HEK293 (cell line): ENCODE data around the gene CYP51A1.
A peak's percentile ranks its signal among the peaks of the same experiment; 100 is the strongest.

Experiments used
- CTCF ChIA-PET: fragments of 350-600 bp; formaldehyde crosslinking; extraction: SDS; loops from one replicate; lab custom pipeline; 2021; ENCODE audit warnings: antibody characterized with exemption; lab: Yijun Ruan, JAX
- POLR2A ChIA-PET: fragments of 300-600 bp; formaldehyde crosslinking; extraction: SDS; loops from one replicate; lab custom pipeline; 2020; ENCODE audit warnings: antibody characterized with exemption, inconsistent platforms; lab: Yijun Ruan, JAX
- H3K27ac ChIP-seq: fragments of 200-500 bp; sonication (Bioruptor generic); 2 replicates; pipeline ENCODE4 v1.5.1; 2014; ENCODE audit warnings: low read depth, low read length, control low read depth, inconsistent platforms; ENCODE audit errors: extremely low read depth
- H3K36me3 ChIP-seq, 2 experiments: fragments of 200-500 bp in 1 of 2; sonication (Bioruptor generic) in 1 of 2; 1 replicate in 1 of 2; 2 replicates in 1 of 2; pipeline ENCODE4 v1.5.1; 2014 to 2017; ENCODE audit warnings: inconsistent platforms in 2 of 2, low read length in 2 of 2; ENCODE audit not compliant: control insufficient read depth in 2 of 2, insufficient read depth in 1 of 2
- H3K4me1 ChIP-seq: fragments of 200-500 bp; sonication (Bioruptor generic); 2 replicates; pipeline ENCODE4 v1.5.1; 2014; ENCODE audit warnings: mild to moderate bottlenecking, low read length, inconsistent platforms; ENCODE audit not compliant: control insufficient read depth, insufficient read depth
- H3K4me3 ChIP-seq: 2 replicates; pipeline ENCODE4 v1.5.1; 2011; ENCODE audit warnings: low read depth, mild to moderate bottlenecking, control low read depth, low read length, moderate library complexity
- H3K9me3 ChIP-seq: fragments of 200-500 bp; sonication (Bioruptor generic); 2 replicates; pipeline ENCODE4 v1.5.1; 2014; ENCODE audit warnings: low read depth, low read length, inconsistent platforms; ENCODE audit not compliant: control insufficient read depth, insufficient read depth
- MYNN ChIP-seq: fragments of 450-650 bp; formaldehyde crosslinking; IDR thresholded peaks from 2 replicates; pipeline ENCODE4 v1.5.1; 2016; ENCODE audit warnings: missing biosample characterization, missing genetic modification characterization, borderline replicate concordance
- OVOL3 ChIP-seq: fragments of 450-650 bp; formaldehyde crosslinking; IDR thresholded peaks from 2 replicates; pipeline ENCODE4 v1.5.1; 2016; ENCODE audit warnings: missing biosample characterization, missing genetic modification characterization
- PBX3 ChIP-seq: sonication (generic); formaldehyde crosslinking; IDR thresholded peaks from 2 replicates; pipeline ENCODE4 v1.8.1; 2022; ENCODE audit warnings: mild to moderate bottlenecking, moderate library complexity, missing genetic modification reagents
- YY2 ChIP-seq: fragments of 450-650 bp; formaldehyde crosslinking; IDR thresholded peaks from 2 replicates; pipeline ENCODE4 v1.5.1; 2016; ENCODE audit warnings: missing biosample characterization, missing genetic modification characterization
- ZFP69B ChIP-seq: fragments of 450-650 bp; formaldehyde crosslinking; IDR thresholded peaks from 2 replicates; pipeline ENCODE4 v1.5.1; 2016; ENCODE audit warnings: missing biosample characterization, missing genetic modification characterization
- ZNF157 ChIP-seq: fragments of 450-650 bp; formaldehyde crosslinking; IDR thresholded peaks from 2 replicates; pipeline ENCODE4 v1.5.1; 2016; ENCODE audit warnings: missing biosample characterization, missing genetic modification characterization
- ZNF16 ChIP-seq: fragments of 450-650 bp; formaldehyde crosslinking; IDR thresholded peaks from 2 replicates; pipeline ENCODE4 v1.5.1; 2016; ENCODE audit warnings: low read depth, missing biosample characterization, missing genetic modification characterization
- ZNF280C ChIP-seq: fragments of 450-650 bp; formaldehyde crosslinking; IDR thresholded peaks from 2 replicates; pipeline ENCODE4 v1.5.1; 2016; ENCODE audit warnings: missing biosample characterization, missing genetic modification characterization
- ZNF391 ChIP-seq: fragments of 450-650 bp; formaldehyde crosslinking; IDR thresholded peaks from 2 replicates; pipeline ENCODE4 v1.5.1; 2016; ENCODE audit warnings: low read depth, missing biosample characterization, missing genetic modification characterization, borderline replicate concordance
- ZNF423 ChIP-seq: fragments of 450-650 bp; formaldehyde crosslinking; IDR thresholded peaks from 2 replicates; pipeline ENCODE4 v1.5.1; 2016; ENCODE audit warnings: missing biosample characterization, missing genetic modification characterization
- ZNF513 ChIP-seq: fragments of 450-650 bp; IDR thresholded peaks from 2 replicates; pipeline ENCODE4 v1.5.1; 2018; ENCODE audit warnings: missing biosample characterization, missing genetic modification characterization
- ZNF529 ChIP-seq: fragments of 450-650 bp; formaldehyde crosslinking; IDR thresholded peaks from 2 replicates; pipeline ENCODE4 v1.5.1; 2017; ENCODE audit warnings: missing genetic modification characterization, missing biosample characterization; ENCODE audit not compliant: insufficient replicate concordance
- ZNF560 ChIP-seq: fragments of 450-650 bp; formaldehyde crosslinking; IDR thresholded peaks from 2 replicates; pipeline ENCODE4 v1.5.1; 2017; ENCODE audit warnings: missing biosample characterization, missing genetic modification characterization, borderline replicate concordance
- ZNF571 ChIP-seq: fragments of 450-650 bp; formaldehyde crosslinking; IDR thresholded peaks from 2 replicates; pipeline ENCODE4 v1.5.0; 2017; ENCODE audit warnings: missing biosample characterization, missing genetic modification characterization
- ZNF610 ChIP-seq: fragments of 450-650 bp; formaldehyde crosslinking; IDR thresholded peaks from 2 replicates; pipeline ENCODE4 v1.5.1; 2016; ENCODE audit warnings: missing biosample characterization, missing genetic modification characterization, borderline replicate concordance
- ZNF791 ChIP-seq: fragments of 450-650 bp; formaldehyde crosslinking; IDR thresholded peaks from 2 replicates; pipeline ENCODE4 v1.5.1; 2016; ENCODE audit warnings: missing biosample characterization, missing genetic modification characterization
- ZXDB ChIP-seq: fragments of 450-650 bp; formaldehyde crosslinking; IDR thresholded peaks from 2 replicates; pipeline ENCODE4 v1.5.1; 2016; ENCODE audit warnings: missing biosample characterization, missing genetic modification characterization
- TF ChIP-seq, protein P1 (sequence below): fragments of 450-650 bp; formaldehyde crosslinking; IDR thresholded peaks from 2 replicates; pipeline ENCODE4 v1.5.1; 2017; ENCODE audit warnings: missing biosample characterization, missing genetic modification characterization
- TF ChIP-seq, protein P2 (sequence below): fragments of 450-650 bp; formaldehyde crosslinking; IDR thresholded peaks from 2 replicates; pipeline ENCODE4 v1.5.0; 2017; ENCODE audit warnings: missing biosample characterization, missing genetic modification characterization, borderline replicate concordance
- TF ChIP-seq, protein P3 (sequence below): fragments of 450-650 bp; formaldehyde crosslinking; IDR thresholded peaks from 2 replicates; pipeline ENCODE4 v1.5.1; 2016; ENCODE audit warnings: missing biosample characterization, missing genetic modification characterization
- TF ChIP-seq, protein P4 (sequence below): fragments of 450-650 bp; formaldehyde crosslinking; IDR thresholded peaks from 2 replicates; pipeline ENCODE4 v1.5.1; 2016; ENCODE audit warnings: missing biosample characterization, missing genetic modification characterization
- TF ChIP-seq, protein P5 (sequence below): fragments of 450-650 bp; formaldehyde crosslinking; IDR thresholded peaks from 2 replicates; pipeline ENCODE4 v1.5.1; 2016; ENCODE audit warnings: missing biosample characterization, missing genetic modification characterization

Gene CYP51A1

GRCh38 chr7:92133737-92134270 is 473 bp downstream of the CYP51A1 start:
- Histone ChIP-seq H3K4me1 (peaks cover 3% of the 10 kb centered on the region; the same call in 1 of the 2 replicates), H3K36me3 (peaks cover 18 to 23% of the 10 kb centered on the region in 2 experiments), H3K27ac (peak overlapping the region; percentile 86), H3K4me3 (peak overlapping the region; percentile 95), H3K9me3 (no peaks in the 10 kb centered on the region)
- CTCF ChIA-PET: interaction anchor here (0.5 to 1.3 kb wide), 7 partner anchors 11 to 1969 kb away, joined by 3 to 4 read pairs (median 3); partner anchors contain the start of gene MTERF1
- POLR2A ChIA-PET: interaction anchor here (0.6 to 1.8 kb wide), 6 partner anchors 18 to 313 kb away, joined by 3 to 9 read pairs (median 6); partner anchors contain the start of genes ANKIB1, GATAD1 and KRIT1
- TF ChIP-seq ZNF513 (tag by site-specific recombination) (no peak), ZNF157 (tag by site-specific recombination) (no peak), ZNF423 (tag by site-specific recombination) (no peak), ZNF280C (tag by site-specific recombination) (no peak), ZNF560 (tag by site-specific recombination) (no peak), ZNF16 (tag by site-specific recombination) (no peak), ZXDB (tag by site-specific recombination) (no peak), ZFP69B (tag by site-specific recombination) (no peak), MYNN (tag by site-specific recombination) (no peak), ZNF571 (tag by site-specific recombination) (no peak), YY2 (peak; percentile 82), PBX3 (CRISPR knock-in tag) (peak; percentile 70; the same call in 1 of the 2 replicates), ZNF610 (tag by site-specific recombination) (no peak), ZNF791 (tag by site-specific recombination) (no peak), ZNF391 (tag by site-specific recombination) (no peak), ZNF529 (tag by site-specific recombination) (no peak), OVOL3 (tag by site-specific recombination) (0 out of 2 replicates have a peak, but pooled peaks have one; percentile 44)
- TF ChIP-seq, protein P1, sequence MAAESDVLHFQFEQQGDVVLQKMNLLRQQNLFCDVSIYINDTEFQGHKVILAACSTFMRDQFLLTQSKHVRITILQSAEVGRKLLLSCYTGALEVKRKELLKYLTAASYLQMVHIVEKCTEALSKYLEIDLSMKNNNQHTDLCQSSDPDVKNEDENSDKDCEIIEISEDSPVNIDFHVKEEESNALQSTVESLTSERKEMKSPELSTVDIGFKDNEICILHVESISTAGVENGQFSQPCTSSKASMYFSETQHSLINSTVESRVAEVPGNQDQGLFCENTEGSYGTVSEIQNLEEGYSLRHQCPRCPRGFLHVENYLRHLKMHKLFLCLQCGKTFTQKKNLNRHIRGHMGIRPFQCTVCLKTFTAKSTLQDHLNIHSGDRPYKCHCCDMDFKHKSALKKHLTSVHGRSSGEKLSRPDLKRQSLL (tag by site-specific recombination): no peak; the same call in 1 of the 2 replicates
- TF ChIP-seq, protein P2, sequence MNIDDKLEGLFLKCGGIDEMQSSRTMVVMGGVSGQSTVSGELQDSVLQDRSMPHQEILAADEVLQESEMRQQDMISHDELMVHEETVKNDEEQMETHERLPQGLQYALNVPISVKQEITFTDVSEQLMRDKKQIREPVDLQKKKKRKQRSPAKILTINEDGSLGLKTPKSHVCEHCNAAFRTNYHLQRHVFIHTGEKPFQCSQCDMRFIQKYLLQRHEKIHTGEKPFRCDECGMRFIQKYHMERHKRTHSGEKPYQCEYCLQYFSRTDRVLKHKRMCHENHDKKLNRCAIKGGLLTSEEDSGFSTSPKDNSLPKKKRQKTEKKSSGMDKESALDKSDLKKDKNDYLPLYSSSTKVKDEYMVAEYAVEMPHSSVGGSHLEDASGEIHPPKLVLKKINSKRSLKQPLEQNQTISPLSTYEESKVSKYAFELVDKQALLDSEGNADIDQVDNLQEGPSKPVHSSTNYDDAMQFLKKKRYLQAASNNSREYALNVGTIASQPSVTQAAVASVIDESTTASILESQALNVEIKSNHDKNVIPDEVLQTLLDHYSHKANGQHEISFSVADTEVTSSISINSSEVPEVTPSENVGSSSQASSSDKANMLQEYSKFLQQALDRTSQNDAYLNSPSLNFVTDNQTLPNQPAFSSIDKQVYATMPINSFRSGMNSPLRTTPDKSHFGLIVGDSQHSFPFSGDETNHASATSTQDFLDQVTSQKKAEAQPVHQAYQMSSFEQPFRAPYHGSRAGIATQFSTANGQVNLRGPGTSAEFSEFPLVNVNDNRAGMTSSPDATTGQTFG (tag by site-specific recombination): no peak
- TF ChIP-seq, protein P3, sequence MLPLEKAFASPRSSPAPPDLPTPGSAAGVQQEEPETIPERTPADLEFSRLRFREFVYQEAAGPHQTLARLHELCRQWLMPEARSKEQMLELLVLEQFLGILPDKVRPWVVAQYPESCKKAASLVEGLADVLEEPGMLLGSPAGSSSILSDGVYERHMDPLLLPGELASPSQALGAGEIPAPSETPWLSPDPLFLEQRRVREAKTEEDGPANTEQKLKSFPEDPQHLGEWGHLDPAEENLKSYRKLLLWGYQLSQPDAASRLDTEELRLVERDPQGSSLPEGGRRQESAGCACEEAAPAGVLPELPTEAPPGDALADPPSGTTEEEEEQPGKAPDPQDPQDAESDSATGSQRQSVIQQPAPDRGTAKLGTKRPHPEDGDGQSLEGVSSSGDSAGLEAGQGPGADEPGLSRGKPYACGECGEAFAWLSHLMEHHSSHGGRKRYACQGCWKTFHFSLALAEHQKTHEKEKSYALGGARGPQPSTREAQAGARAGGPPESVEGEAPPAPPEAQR: no peak
- TF ChIP-seq, protein P4, sequence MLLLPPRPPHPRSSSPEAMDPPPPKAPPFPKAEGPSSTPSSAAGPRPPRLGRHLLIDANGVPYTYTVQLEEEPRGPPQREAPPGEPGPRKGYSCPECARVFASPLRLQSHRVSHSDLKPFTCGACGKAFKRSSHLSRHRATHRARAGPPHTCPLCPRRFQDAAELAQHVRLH (tag by site-specific recombination): 0 out of 2 replicates have a peak, but pooled peaks have one; percentile 42
- TF ChIP-seq, protein P5, sequence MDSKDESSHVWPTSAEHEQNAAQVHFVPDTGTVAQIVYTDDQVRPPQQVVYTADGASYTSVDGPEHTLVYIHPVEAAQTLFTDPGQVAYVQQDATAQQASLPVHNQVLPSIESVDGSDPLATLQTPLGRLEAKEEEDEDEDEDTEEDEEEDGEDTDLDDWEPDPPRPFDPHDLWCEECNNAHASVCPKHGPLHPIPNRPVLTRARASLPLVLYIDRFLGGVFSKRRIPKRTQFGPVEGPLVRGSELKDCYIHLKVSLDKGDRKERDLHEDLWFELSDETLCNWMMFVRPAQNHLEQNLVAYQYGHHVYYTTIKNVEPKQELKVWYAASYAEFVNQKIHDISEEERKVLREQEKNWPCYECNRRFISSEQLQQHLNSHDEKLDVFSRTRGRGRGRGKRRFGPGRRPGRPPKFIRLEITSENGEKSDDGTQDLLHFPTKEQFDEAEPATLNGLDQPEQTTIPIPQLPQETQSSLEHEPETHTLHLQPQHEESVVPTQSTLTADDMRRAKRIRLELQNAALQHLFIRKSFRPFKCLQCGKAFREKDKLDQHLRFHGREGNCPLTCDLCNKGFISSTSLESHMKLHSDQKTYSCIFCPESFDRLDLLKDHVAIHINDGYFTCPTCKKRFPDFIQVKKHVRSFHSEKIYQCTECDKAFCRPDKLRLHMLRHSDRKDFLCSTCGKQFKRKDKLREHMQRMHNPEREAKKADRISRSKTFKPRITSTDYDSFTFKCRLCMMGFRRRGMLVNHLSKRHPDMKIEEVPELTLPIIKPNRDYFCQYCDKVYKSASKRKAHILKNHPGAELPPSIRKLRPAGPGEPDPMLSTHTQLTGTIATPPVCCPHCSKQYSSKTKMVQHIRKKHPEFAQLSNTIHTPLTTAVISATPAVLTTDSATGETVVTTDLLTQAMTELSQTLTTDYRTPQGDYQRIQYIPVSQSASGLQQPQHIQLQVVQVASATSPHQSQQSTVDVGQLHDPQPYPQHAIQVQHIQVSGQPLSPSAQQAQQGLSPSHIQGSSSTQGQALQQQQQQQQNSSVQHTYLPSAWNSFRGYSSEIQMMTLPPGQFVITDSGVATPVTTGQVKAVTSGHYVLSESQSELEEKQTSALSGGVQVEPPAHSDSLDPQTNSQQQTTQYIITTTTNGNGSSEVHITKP: peak; percentile 61
